ENCODE measurements around the gene ABRAXAS1. TPM values are rescaled to one million over a fixed set of nuclear protein-coding genes. Genes with fewer than 3 reads are reported as not detected.
"Not testable (repeated sequence)": the region's sequence is repeated elsewhere in the genome, so short reads cannot be mapped to it uniquely, and the experiment has no call there.

Gene ABRAXAS1
- total RNA-seq, result 10 to 100 TPM; 12.0 to 21.0 TPM
- polyA plus RNA-seq, result 10 to 100 TPM; 10.6 to 13.3 TPM
- long read RNA-seq, donor 1, full-length matches to known transcripts, result 32 of 64 reads
- long read RNA-seq, donor 1, partial matches to known transcripts, result 5 of 64 reads
- long read RNA-seq, donor 1, other reads (novel, unspliced or antisense), result 27 of 64 reads
- long read RNA-seq, donor 2, full-length matches to known transcripts, result 3 of 7 reads
- long read RNA-seq, donor 2, partial matches to known transcripts, result 0 of 7 reads
- long read RNA-seq, donor 2, other reads (novel, unspliced or antisense), result 4 of 7 reads

GRCh38 chr4:83484500-83485461, at the start of gene ABRAXAS1:
TSS of gene ABRAXAS1 (minus strand) at chr4:83485100. CDS start at chr4:83485072, 28 bp downstream.
- WGBS, 2 donors, result 0% methylated on average over 70 to 93 of the region's 93 CpGs
- Histone ChIP-seq H3K36me3 (ENCODE audit: control insufficient read depth in 1 of 2, insufficient read depth in 2 of 2, low read length in 1 of 2) (peaks cover 0 to 2% of the 10 kb centered on the region in 2 donors), H3K9me3 (ENCODE audit: control insufficient read depth, low read length) (no peaks in the 10 kb centered on the region), H3K4me1 (ENCODE audit: control insufficient read depth in 1 of 2, insufficient read depth in 2 of 2, low read length in 2 of 2) (peaks cover 0 to 2% of the 10 kb centered on the region in 2 donors), H3K4me3 (ENCODE audit: low read length in 2 of 2) (peak within 1 kb of the TSS; percentile 83 to 97), H3K27me3 (ENCODE audit: control insufficient read depth in 1 of 2, insufficient read depth in 2 of 2, low read length in 1 of 2) (no peaks in the 10 kb centered on the region), H3K27ac (ENCODE audit: low read depth in 1 of 2, low read length in 2 of 2) (peak within 1 kb of the TSS; percentile 62 to 89)
- intact Hi-C loops (cut with DNase I), result loop anchor here in 1 of 2 donors (2.0 kb wide), 1 partner anchor 30 kb away; the partner anchor contains the start of gene HELQ
- DNase-seq (peak; percentile 96 to 97), ATAC-seq (ENCODE audit: low FRiP score) (peak; percentile 99)

DNA sequence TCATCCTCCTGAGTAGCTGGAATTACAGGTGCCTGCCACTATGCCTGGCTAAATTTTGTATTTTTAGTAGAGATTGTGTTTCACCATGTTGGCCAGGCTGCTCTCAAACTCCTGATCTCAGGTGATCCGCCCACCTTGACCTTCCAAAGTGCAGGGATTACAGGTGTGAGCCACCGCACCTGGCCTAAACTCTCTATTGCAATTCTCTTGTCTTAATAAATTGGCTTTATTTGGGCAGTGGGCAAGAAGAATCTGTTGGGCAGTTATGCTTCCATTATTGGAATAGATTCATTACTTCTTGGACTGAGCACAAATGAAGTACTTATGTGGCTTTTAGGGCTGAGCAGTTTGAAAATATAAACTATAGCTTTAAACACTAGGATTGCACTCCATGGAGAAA, 42.8 kb upstream of the ABRAXAS1 start:
- DNase-seq (no peak), ATAC-seq (ENCODE audit: low FRiP score) (no peak)
- Histone ChIP-seq H3K36me3 (ENCODE audit: control insufficient read depth in 1 of 2, insufficient read depth in 2 of 2, low read length in 1 of 2) (no peaks in the 10 kb centered on the region), H3K4me3 (ENCODE audit: low read length in 2 of 2) (no peak overlapping the region), H3K9me3 (ENCODE audit: control insufficient read depth, low read length) (peaks cover 5% of the 10 kb centered on the region), H3K27ac (ENCODE audit: low read depth in 1 of 2, low read length in 2 of 2) (no peak overlapping the region), H3K4me1 (ENCODE audit: control insufficient read depth in 1 of 2, insufficient read depth in 2 of 2, low read length in 2 of 2) (no peaks in the 10 kb centered on the region), H3K27me3 (ENCODE audit: control insufficient read depth in 1 of 2, insufficient read depth in 2 of 2, low read length in 1 of 2) (no peaks in the 10 kb centered on the region)
- 88 to 89% methylated on average over 2 of the region's 2 CpGs for WGBS, 2 donors
- intact Hi-C loops (cut with DNase I), result no loop called here

GRCh38 chr4:83522239-83522638, 37.3 kb upstream of the ABRAXAS1 start:
- intact Hi-C loops (cut with DNase I), result no loop called here
- no peak overlapping the region for H3K4me3 ChIP-seq (ENCODE audit: low read length in 2 of 2)
- peaks cover 2% of the 10 kb centered on the region for H3K9me3 ChIP-seq (ENCODE audit: control insufficient read depth, low read length)
- no peaks in the 10 kb centered on the region for H3K36me3 ChIP-seq (ENCODE audit: control insufficient read depth in 1 of 2, insufficient read depth in 2 of 2, low read length in 1 of 2)
- no peak for DNase-seq
- peaks cover 0 to 2% of the 10 kb centered on the region in 2 donors for H3K27me3 ChIP-seq (ENCODE audit: control insufficient read depth in 1 of 2, insufficient read depth in 2 of 2, low read length in 1 of 2)
- no peak for ATAC-seq (ENCODE audit: low FRiP score)
- WGBS, 2 donors, result 69% methylated on average over 3 of the region's 3 CpGs
- H3K27ac ChIP-seq (ENCODE audit: low read depth in 1 of 2, low read length in 2 of 2), result no peak overlapping the region
- no peaks in the 10 kb centered on the region for H3K4me1 ChIP-seq (ENCODE audit: control insufficient read depth in 1 of 2, insufficient read depth in 2 of 2, low read length in 2 of 2)

DNA sequence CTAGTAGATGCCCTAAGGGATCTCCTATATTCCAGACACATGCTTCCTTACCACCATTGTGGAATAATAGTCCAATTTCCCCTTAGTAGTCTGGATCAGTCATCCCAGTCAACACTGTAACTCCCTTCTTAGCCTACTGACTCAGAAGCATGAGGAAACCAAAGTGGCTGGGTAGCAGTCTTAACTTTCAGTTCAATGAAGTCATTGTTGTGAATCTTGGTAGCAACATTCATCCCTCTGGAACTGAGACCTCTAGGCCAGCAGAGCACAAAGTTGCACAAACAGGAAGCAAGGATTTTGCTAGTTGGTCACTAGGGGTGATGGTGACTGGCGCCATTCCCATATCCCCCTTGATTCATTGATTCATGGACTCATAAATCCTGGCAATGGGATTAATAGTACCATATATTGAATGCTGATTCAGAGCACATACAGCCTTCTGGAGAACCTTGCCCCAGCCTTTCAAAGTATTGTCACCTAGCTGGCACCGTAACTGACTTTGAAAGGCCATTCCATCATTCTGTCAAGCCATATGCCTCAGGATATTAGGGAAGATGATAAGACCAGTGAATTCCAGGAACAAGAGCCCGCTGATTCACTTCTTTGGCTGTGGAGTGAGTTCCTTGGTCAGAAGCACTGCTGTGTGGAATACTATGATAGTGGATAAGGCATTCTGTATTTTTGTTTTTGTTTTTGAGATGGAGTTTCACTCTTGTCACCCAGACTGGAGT, 31.3 kb upstream of the ABRAXAS1 start:
- WGBS, 2 donors, result 54 to 62% methylated on average over 3 of the region's 3 CpGs
- Histone ChIP-seq H3K36me3 (ENCODE audit: control insufficient read depth in 1 of 2, insufficient read depth in 2 of 2, low read length in 1 of 2) (no peaks in the 10 kb centered on the region), H3K27me3 (ENCODE audit: control insufficient read depth in 1 of 2, insufficient read depth in 2 of 2, low read length in 1 of 2) (no peaks in the 10 kb centered on the region), H3K27ac (ENCODE audit: low read depth in 1 of 2, low read length in 2 of 2) (no peak overlapping the region), H3K9me3 (ENCODE audit: control insufficient read depth, low read length) (no peaks in the 10 kb centered on the region), H3K4me3 (ENCODE audit: low read length in 2 of 2) (no peak overlapping the region), H3K4me1 (ENCODE audit: control insufficient read depth in 1 of 2, insufficient read depth in 2 of 2, low read length in 2 of 2) (no peaks in the 10 kb centered on the region)
- peak; percentile 70 for ATAC-seq (ENCODE audit: low FRiP score)
- intact Hi-C loops (cut with DNase I), result no loop called here
- peak in 1 of 2 donors; percentile 52 for DNase-seq

DNA sequence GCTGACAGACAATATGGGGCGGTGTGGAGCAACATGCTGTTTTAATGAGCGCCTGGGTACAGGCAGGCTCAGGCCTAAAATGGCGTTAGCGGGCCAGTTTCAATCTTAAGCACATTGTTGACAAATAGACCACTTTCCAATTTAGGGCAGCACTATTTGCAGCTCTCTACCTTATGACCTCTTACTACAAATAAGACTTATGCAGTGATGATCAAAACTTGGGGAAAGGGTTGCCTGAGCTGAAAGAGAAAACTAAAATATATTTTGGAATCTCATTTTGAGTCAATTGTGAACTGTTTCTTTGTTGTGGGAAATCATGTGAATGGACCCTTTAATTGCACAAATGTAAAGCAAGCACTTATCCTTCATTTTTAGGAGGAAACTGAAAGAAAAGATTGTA, 25.5 kb upstream of the ABRAXAS1 start:
- no peaks in the 10 kb centered on the region for H3K27me3 ChIP-seq (ENCODE audit: control insufficient read depth in 1 of 2, insufficient read depth in 2 of 2, low read length in 1 of 2)
- no peak for DNase-seq
- H3K9me3 ChIP-seq (ENCODE audit: control insufficient read depth, low read length), result no peaks in the 10 kb centered on the region
- no peak for ATAC-seq (ENCODE audit: low FRiP score)
- no peak overlapping the region for H3K4me3 ChIP-seq (ENCODE audit: low read length in 2 of 2)
- no peaks in the 10 kb centered on the region for H3K4me1 ChIP-seq (ENCODE audit: control insufficient read depth in 1 of 2, insufficient read depth in 2 of 2, low read length in 2 of 2)
- WGBS, 2 donors, result 69 to 91% methylated on average over 4 of the region's 4 CpGs
- H3K27ac ChIP-seq (ENCODE audit: low read depth in 1 of 2, low read length in 2 of 2), result no peak overlapping the region
- intact Hi-C loops (cut with DNase I), result no loop called here
- H3K36me3 ChIP-seq (ENCODE audit: control insufficient read depth in 1 of 2, insufficient read depth in 2 of 2, low read length in 1 of 2), result no peaks in the 10 kb centered on the region

- H3K27ac ChIP-seq (ENCODE audit: low read depth in 1 of 2, low read length in 2 of 2); ATAC-seq (ENCODE audit: low FRiP score); H3K4me1 ChIP-seq (ENCODE audit: control insufficient read depth in 1 of 2, insufficient read depth in 2 of 2, low read length in 2 of 2); H3K27me3 ChIP-seq (ENCODE audit: control insufficient read depth in 1 of 2, insufficient read depth in 2 of 2, low read length in 1 of 2); H3K9me3 ChIP-seq (ENCODE audit: control insufficient read depth, low read length); H3K4me3 ChIP-seq (ENCODE audit: low read length in 2 of 2); H3K36me3 ChIP-seq (ENCODE audit: control insufficient read depth in 1 of 2, insufficient read depth in 2 of 2, low read length in 1 of 2): not testable (repeated sequence)
- intact Hi-C loops (cut with DNase I), result loop anchor here (2.0 kb wide), 1 partner anchor 132 kb away; no protein-coding TSS in a partner anchor
- 71 to 77% methylated on average over 3 of the region's 3 CpGs for WGBS, 2 donors
- DNase-seq, result peak in 1 of 2 donors; percentile 62
Measured at GRCh38 chr4:83509156-83509585, 24.3 kb upstream of the ABRAXAS1 start.

- DNase-seq (no peak), ATAC-seq (ENCODE audit: low FRiP score) (no peak)
- intact Hi-C loops (cut with DNase I), result no loop called here
- no peaks in the 10 kb centered on the region for H3K9me3 ChIP-seq (ENCODE audit: control insufficient read depth, low read length)
- H3K27me3 ChIP-seq (ENCODE audit: control insufficient read depth in 1 of 2, insufficient read depth in 2 of 2, low read length in 1 of 2), result peaks cover 0 to 2% of the 10 kb centered on the region in 2 donors
- no peak overlapping the region for H3K27ac ChIP-seq (ENCODE audit: low read depth in 1 of 2, low read length in 2 of 2)
- no peaks in the 10 kb centered on the region for H3K36me3 ChIP-seq (ENCODE audit: control insufficient read depth in 1 of 2, insufficient read depth in 2 of 2, low read length in 1 of 2)
- H3K4me3 ChIP-seq (ENCODE audit: low read length in 2 of 2), result no peak overlapping the region
- H3K4me1 ChIP-seq (ENCODE audit: control insufficient read depth in 1 of 2, insufficient read depth in 2 of 2, low read length in 2 of 2), result no peaks in the 10 kb centered on the region
- WGBS, 2 donors, result 92 to 94% methylated on average over 10 of the region's 10 CpGs
Measured at GRCh38 chr4:83504996-83505395, 20.1 kb upstream of the ABRAXAS1 start.

GRCh38 chr4:83504503-83504902, 19.6 kb upstream of the ABRAXAS1 start:
- DNase-seq, result no peak
- peaks cover 0 to 2% of the 10 kb centered on the region in 2 donors for H3K27me3 ChIP-seq (ENCODE audit: control insufficient read depth in 1 of 2, insufficient read depth in 2 of 2, low read length in 1 of 2)
- no peaks in the 10 kb centered on the region for H3K9me3 ChIP-seq (ENCODE audit: control insufficient read depth, low read length)
- 54 to 63% methylated on average over 4 of the region's 4 CpGs for WGBS, 2 donors
- intact Hi-C loops (cut with DNase I), result no loop called here
- H3K4me1 ChIP-seq (ENCODE audit: control insufficient read depth in 1 of 2, insufficient read depth in 2 of 2, low read length in 2 of 2), result no peaks in the 10 kb centered on the region
- H3K36me3 ChIP-seq (ENCODE audit: control insufficient read depth in 1 of 2, insufficient read depth in 2 of 2, low read length in 1 of 2), result no peaks in the 10 kb centered on the region
- no peak overlapping the region for H3K4me3 ChIP-seq (ENCODE audit: low read length in 2 of 2)
- no peak overlapping the region for H3K27ac ChIP-seq (ENCODE audit: low read depth in 1 of 2, low read length in 2 of 2)
- ATAC-seq (ENCODE audit: low FRiP score), result no peak
